ENCODE measurements around the gene ADCYAP1R1.

GRCh38 chr7:31006857-31007256 is 45.3 kb upstream of the ADCYAP1R1 start:
- TF ChIP-seq CTCF (IDR thresholded peaks at IDR 0.05) (no peak), POLR2AphosphoS5 (IDR thresholded peaks at IDR 0.05) (no peak), POLR2A (IDR thresholded peaks at IDR 0.05) (no peak)
